SU-DHL-6 (cell line): ENCODE results near the gene ANK3.

Experiments
- EZH2phosphoT487 ChIP-seq: fragments of 200-600 bp; sonication (generic), shearing (Covaris generic); conservative IDR thresholded peaks from 2 replicates; pipeline ENCODE4 v1.6.1; 2018; ENCODE audit warnings: mild to moderate bottlenecking, antibody characterized with exemption, low read length, moderate library complexity, mixed read lengths
- TF ChIP-seq, protein P1 (sequence below): fragments of 200-600 bp; sonication (generic); IDR thresholded peaks from one replicate; pipeline ENCODE4 v1.5.1; 2017; ENCODE audit warnings: antibody characterized with exemption, mild to moderate bottlenecking, low read length, moderate library complexity; ENCODE audit not compliant: insufficient read depth, poor library complexity, severe bottlenecking

DNA sequence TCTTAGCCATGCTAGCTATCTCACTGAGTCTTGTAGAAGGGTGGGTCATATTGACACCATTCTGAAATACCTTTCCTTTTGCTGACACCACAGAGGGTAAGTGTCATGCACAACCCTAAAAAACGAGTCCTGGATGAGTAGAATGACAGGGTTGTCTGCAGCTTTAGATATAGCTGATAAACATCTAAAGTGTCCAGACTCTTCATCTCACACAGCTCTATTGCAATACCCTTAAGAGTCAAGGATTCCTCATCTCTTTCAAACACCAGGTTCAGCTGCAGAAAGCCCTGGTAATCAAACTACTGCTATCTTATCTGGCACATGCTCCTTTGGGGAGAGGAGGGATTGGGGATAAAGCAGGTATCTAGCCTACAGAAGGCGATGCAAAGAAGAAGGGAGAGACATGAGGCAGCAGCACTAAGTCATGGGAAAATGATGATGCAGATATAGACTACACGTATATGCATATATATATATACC, 127.0 kb downstream of the ANK3 start:
- TF ChIP-seq, protein P1, sequence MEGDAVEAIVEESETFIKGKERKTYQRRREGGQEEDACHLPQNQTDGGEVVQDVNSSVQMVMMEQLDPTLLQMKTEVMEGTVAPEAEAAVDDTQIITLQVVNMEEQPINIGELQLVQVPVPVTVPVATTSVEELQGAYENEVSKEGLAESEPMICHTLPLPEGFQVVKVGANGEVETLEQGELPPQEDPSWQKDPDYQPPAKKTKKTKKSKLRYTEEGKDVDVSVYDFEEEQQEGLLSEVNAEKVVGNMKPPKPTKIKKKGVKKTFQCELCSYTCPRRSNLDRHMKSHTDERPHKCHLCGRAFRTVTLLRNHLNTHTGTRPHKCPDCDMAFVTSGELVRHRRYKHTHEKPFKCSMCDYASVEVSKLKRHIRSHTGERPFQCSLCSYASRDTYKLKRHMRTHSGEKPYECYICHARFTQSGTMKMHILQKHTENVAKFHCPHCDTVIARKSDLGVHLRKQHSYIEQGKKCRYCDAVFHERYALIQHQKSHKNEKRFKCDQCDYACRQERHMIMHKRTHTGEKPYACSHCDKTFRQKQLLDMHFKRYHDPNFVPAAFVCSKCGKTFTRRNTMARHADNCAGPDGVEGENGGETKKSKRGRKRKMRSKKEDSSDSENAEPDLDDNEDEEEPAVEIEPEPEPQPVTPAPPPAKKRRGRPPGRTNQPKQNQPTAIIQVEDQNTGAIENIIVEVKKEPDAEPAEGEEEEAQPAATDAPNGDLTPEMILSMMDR, result no peak
- TF ChIP-seq EZH2phosphoT487, result no peak
